Erythroblast (primary cell): ENCODE results near the gene SLC7A10.

ENCODE experiments used
- GATA1 ChIP-seq: IDR thresholded peaks from 2 replicates; pipeline ENCODE4 v1.6.1; 2011; ENCODE audit warnings: low read depth, mild to moderate bottlenecking, control low read depth, low read length, moderate library complexity
- POLR2A ChIP-seq: IDR thresholded peaks from 2 replicates; pipeline ENCODE4 v1.6.1; 2011; ENCODE audit warnings: mild to moderate bottlenecking, low read length

DNA sequence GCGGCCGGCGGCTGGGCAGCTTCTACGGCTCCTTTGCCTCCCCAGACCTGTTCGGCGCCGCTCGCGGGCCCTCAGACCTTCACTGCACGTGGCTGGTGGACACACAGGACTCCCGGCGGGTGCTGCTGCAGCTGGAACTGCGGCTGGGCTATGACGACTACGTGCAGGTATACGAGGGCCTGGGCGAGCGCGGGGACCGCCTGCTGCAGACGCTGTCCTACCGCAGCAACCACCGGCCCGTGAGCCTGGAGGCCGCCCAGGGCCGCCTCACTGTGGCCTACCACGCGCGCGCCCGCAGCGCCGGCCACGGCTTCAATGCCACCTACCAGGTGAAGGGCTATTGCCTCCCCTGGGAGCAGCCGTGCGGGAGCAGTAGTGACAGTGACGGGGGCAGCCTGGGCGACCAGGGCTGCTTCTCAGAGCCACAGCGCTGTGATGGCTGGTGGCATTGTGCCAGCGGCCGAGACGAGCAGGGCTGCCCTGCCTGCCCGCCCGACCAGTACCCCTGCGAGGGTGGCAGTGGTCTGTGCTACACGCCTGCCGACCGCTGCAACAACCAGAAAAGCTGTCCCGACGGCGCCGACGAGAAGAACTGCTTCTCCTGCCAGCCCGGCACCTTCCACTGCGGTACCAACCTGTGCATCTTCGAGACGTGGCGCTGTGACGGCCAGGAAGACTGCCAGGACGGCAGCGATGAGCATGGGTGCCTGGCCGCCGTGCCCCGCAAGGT, 20.0 kb downstream of the SLC7A10 start:
- TF ChIP-seq POLR2A (no peak), GATA1 (no peak)
